ENCODE measurements around the gene TBCK. TPM values are rescaled to one million over a fixed set of nuclear protein-coding genes. Genes with fewer than 3 reads are reported as not detected.
"Not testable (repeated sequence)": the region's sequence is repeated elsewhere in the genome, so short reads cannot be mapped to it uniquely, and the experiment has no call there.

The TBCK gene
- total and polyA plus RNA-seq, 4 donors: 4.9 to 25.5 (median 15.8) TPM

GRCh38 chr4:106126062-106126461 lies 189.9 kb downstream of the TBCK start:
- no peak overlapping the region for H3K4me3 ChIP-seq (ENCODE audit: low read depth in 1 of 3, low read length in 3 of 3)
- no peak overlapping the region for H3K9ac ChIP-seq (ENCODE audit: low read depth in 1 of 2, low read length in 2 of 2)
- DNase-seq (ENCODE audit: low spot score): no peak
- no peak overlapping the region for H3K27ac ChIP-seq (ENCODE audit: low read depth in 1 of 2, low read length in 2 of 2)
- no peaks in the 10 kb centered on the region for H3K4me1 ChIP-seq (ENCODE audit: control insufficient read depth in 4 of 4, insufficient read depth in 4 of 4, low read length in 3 of 4)
- H3K9me3 ChIP-seq (ENCODE audit: control insufficient read depth in 4 of 4, low read length in 3 of 4): no peaks in the 10 kb centered on the region
- WGBS: 97% methylated on average over 2 of the region's 2 CpGs
- TF ChIP-seq SP1 (IDR thresholded peaks at IDR 0.05) (no peak), CTCF (IDR thresholded peaks at IDR 0.05; ENCODE audit: low read depth, low read length, missing input control) (no peak), RAD21 (IDR thresholded peaks at IDR 0.05) (no peak), NR2F2 (IDR thresholded peaks at IDR 0.05) (no peak), EGR1 (IDR thresholded peaks at IDR 0.05; ENCODE audit: low read depth in 2 of 2) (no peak), JUND (IDR thresholded peaks at IDR 0.05) (no peak), MAX (IDR thresholded peaks at IDR 0.05) (no peak), HNF4G (IDR thresholded peaks at IDR 0.05) (no peak), GABPA (IDR thresholded peaks at IDR 0.05 in 1 of 2, conservative IDR thresholded peaks at IDR 0.05 in 1 of 2) (no peak), FOXA2 (IDR thresholded peaks at IDR 0.05) (no peak), ATF3 (IDR thresholded peaks at IDR 0.05) (no peak), HNF4A (conservative IDR thresholded peaks at IDR 0.05) (no peak), FOXA1 (IDR thresholded peaks at IDR 0.05) (no peak)
- H3K36me3 ChIP-seq (ENCODE audit: control insufficient read depth in 4 of 4, insufficient read depth in 3 of 4, low read depth in 1 of 4, low read length in 3 of 4): peaks cover 0 to 3% (median 0%) of the 10 kb centered on the region in 4 donors
- H3K27me3 ChIP-seq (ENCODE audit: control insufficient read depth in 4 of 4, insufficient read depth in 4 of 4, low read length in 3 of 4): no peaks in the 10 kb centered on the region

GRCh38 chr4:106119949-106120555 lies 196.0 kb downstream of the TBCK start:
- not testable (repeated sequence) for H3K27me3 ChIP-seq (ENCODE audit: control insufficient read depth in 4 of 4, insufficient read depth in 4 of 4, low read length in 3 of 4); H3K4me1 ChIP-seq (ENCODE audit: control insufficient read depth in 4 of 4, insufficient read depth in 4 of 4, low read length in 3 of 4); H3K9me3 ChIP-seq (ENCODE audit: control insufficient read depth in 4 of 4, low read length in 3 of 4); DNase-seq (ENCODE audit: low spot score); H3K27ac ChIP-seq (ENCODE audit: low read depth in 1 of 2, low read length in 2 of 2); H3K9ac ChIP-seq (ENCODE audit: low read depth in 1 of 2, low read length in 2 of 2); H3K4me3 ChIP-seq (ENCODE audit: low read depth in 1 of 3, low read length in 3 of 3)
- peaks cover 0 to 13% (median 6%) of the 10 kb centered on the region in 4 donors for H3K36me3 ChIP-seq (ENCODE audit: control insufficient read depth in 4 of 4, insufficient read depth in 3 of 4, low read depth in 1 of 4, low read length in 3 of 4)
- WGBS: 99% methylated on average over 25 of the region's 28 CpGs

DNA sequence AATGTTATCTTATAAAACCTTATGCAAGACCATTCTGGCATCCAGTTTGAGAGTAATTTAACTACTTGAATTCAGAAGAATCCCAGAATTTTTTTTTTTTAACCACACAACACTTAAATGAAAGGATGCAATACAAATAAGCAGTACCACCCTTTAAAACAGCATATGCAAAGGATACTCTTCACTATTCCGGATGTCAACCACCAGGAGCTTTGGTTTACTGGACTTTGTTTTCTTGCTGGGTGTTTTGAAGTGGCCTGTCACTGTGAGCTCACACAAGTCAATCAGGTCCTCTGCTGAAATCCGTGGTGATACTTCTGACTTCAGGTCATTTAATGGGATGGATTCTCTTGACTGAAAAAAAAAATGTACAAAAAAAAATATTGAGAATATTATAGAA lies 200.0 kb downstream of the TBCK start:
- Histone ChIP-seq H3K4me1 (ENCODE audit: control insufficient read depth in 4 of 4, insufficient read depth in 4 of 4, low read length in 3 of 4) (no peaks in the 10 kb centered on the region), H3K27me3 (ENCODE audit: control insufficient read depth in 4 of 4, insufficient read depth in 4 of 4, low read length in 3 of 4) (no peaks in the 10 kb centered on the region), H3K9me3 (ENCODE audit: control insufficient read depth in 4 of 4, low read length in 3 of 4) (peaks cover 2 to 15% (median 8%) of the 10 kb centered on the region in 4 donors), H3K36me3 (ENCODE audit: control insufficient read depth in 4 of 4, insufficient read depth in 3 of 4, low read depth in 1 of 4, low read length in 3 of 4) (peaks cover 3 to 30% (median 20%) of the 10 kb centered on the region in 4 donors), H3K27ac (ENCODE audit: low read depth in 1 of 2, low read length in 2 of 2) (no peak overlapping the region), H3K9ac (ENCODE audit: low read depth in 1 of 2, low read length in 2 of 2) (no peak overlapping the region), H3K4me3 (ENCODE audit: low read depth in 1 of 3, low read length in 3 of 3) (no peak overlapping the region)
- no peak for DNase-seq (ENCODE audit: low spot score)
- 100% methylated on average over 2 of the region's 2 CpGs for WGBS
- TF ChIP-seq ATF3 (IDR thresholded peaks at IDR 0.05) (no peak), JUND (IDR thresholded peaks at IDR 0.05) (no peak), RXRA (IDR thresholded peaks at IDR 0.05) (no peak), GABPA (IDR thresholded peaks at IDR 0.05 in 1 of 2, conservative IDR thresholded peaks at IDR 0.05 in 1 of 2) (no peak), HNF4A (conservative IDR thresholded peaks at IDR 0.05) (no peak), NR2F2 (IDR thresholded peaks at IDR 0.05) (no peak), YY1 (IDR thresholded peaks at IDR 0.05) (no peak), EGR1 (IDR thresholded peaks at IDR 0.05; ENCODE audit: low read depth in 2 of 2) (no peak), TAF1 (conservative IDR thresholded peaks at IDR 0.05) (no peak), RAD21 (IDR thresholded peaks at IDR 0.05) (no peak), SP1 (IDR thresholded peaks at IDR 0.05) (no peak), MAX (IDR thresholded peaks at IDR 0.05) (no peak), HNF4G (IDR thresholded peaks at IDR 0.05) (no peak)
- TF ChIP-seq, protein P1, sequence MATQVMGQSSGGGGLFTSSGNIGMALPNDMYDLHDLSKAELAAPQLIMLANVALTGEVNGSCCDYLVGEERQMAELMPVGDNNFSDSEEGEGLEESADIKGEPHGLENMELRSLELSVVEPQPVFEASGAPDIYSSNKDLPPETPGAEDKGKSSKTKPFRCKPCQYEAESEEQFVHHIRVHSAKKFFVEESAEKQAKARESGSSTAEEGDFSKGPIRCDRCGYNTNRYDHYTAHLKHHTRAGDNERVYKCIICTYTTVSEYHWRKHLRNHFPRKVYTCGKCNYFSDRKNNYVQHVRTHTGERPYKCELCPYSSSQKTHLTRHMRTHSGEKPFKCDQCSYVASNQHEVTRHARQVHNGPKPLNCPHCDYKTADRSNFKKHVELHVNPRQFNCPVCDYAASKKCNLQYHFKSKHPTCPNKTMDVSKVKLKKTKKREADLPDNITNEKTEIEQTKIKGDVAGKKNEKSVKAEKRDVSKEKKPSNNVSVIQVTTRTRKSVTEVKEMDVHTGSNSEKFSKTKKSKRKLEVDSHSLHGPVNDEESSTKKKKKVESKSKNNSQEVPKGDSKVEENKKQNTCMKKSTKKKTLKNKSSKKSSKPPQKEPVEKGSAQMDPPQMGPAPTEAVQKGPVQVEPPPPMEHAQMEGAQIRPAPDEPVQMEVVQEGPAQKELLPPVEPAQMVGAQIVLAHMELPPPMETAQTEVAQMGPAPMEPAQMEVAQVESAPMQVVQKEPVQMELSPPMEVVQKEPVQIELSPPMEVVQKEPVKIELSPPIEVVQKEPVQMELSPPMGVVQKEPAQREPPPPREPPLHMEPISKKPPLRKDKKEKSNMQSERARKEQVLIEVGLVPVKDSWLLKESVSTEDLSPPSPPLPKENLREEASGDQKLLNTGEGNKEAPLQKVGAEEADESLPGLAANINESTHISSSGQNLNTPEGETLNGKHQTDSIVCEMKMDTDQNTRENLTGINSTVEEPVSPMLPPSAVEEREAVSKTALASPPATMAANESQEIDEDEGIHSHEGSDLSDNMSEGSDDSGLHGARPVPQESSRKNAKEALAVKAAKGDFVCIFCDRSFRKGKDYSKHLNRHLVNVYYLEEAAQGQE (IDR thresholded peaks at IDR 0.05): no peak

Measured in liver (tissue), 9 donors.